HG02759 (cell line): Measurements from ENCODE around the gene EPN2.
"Not testable (repeated sequence)": the region's sequence is repeated elsewhere in the genome, so short reads cannot be mapped to it uniquely, and the experiment has no call there.

ENCODE experiments used
- ATAC-seq: cut with Tn5 transposase; IDR thresholded peaks from one replicate; pipeline ENCODE4 v1.9.1; 2021; ENCODE audit warnings: mild to moderate bottlenecking, moderate library complexity; ENCODE audit not compliant: unreplicated experiment

The EPN2 gene

GRCh38 chr17:19237139-19237388 lies at the start of gene EPN2:
Gene EPN2 (plus strand): TSS chr17:19237366. CDS start chr17:19283120, 45,754 bp downstream.
- ATAC-seq, result not testable (repeated sequence)

GRCh38 chr17:19187883-19188869 lies 49.0 kb upstream of the EPN2 start:
- peak; percentile 16 for ATAC-seq

DNA sequence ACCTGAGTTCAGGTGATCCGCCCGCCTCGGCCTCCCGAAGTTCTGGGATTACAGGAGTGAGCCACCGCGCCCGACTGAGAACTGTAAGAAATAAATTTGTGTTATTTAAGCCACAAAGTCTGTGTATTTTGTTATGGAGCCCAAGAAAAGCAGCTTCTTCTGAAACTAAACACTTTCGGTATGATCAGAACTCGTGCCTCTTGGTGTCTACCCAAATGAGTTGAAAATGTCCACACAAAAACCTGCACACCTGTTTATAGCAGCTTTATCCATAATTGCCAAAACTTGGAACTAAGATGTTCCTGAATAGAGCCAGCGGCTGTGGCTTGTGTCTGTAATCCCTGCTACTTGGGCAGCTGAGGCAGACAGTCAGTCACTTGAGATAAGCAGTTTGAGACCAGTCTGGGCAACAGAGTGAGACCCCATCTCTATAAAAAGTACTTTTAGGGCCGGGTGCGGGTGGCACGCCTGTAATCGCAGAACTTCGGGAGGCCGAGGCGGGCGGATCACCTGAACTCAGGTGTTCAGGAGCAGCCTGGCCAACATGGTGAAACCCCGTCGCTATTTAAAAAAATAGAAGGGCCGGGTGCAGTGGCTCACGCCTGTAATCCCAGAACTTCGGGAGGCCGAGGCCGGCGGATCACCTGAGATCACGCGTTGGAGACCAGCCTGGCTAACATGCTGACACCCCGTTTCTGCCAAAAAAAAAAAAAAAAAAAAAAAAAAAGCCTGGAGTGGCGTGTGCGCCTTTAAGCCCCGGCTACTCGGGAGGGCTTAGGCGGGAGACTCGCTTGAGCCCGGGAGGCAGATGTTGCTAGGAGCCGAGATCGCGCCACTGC lies 48.1 kb upstream of the EPN2 start:
- peak; percentile 63 for ATAC-seq

- not testable (repeated sequence) for ATAC-seq
Observed at GRCh38 chr17:19189781-19190405, 47.3 kb upstream of the EPN2 start.

- ATAC-seq, result peak; percentile 91
Observed at GRCh38 chr17:19196382-19197204, 40.6 kb upstream of the EPN2 start.

DNA sequence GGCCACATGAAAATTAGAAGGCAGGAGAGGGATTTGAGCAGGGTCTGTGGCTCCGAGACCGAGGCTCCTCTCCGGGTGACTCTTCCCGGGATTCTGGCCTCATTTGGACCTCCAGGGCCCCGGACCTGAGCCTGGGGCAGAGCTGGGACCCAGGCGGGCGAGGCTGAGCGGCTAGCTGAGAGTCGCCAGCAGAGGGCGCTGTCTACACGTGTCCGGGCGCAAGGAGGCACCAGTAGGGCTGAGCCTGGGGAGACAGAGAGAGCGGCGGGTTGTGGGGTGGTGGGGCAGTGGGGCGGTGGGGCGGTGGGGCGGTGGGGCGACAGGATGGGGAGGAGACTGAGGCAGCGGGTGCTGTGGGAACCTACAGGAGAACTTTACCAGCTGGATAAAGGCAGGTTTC lies 34.7 kb upstream of the EPN2 start:
- peak; percentile 70 for ATAC-seq

GRCh38 chr17:19203429-19203828 lies 33.7 kb upstream of the EPN2 start:
- not testable (repeated sequence) for ATAC-seq

GRCh38 chr17:19215074-19215860 lies 21.9 kb upstream of the EPN2 start:
- not testable (repeated sequence) for ATAC-seq

DNA sequence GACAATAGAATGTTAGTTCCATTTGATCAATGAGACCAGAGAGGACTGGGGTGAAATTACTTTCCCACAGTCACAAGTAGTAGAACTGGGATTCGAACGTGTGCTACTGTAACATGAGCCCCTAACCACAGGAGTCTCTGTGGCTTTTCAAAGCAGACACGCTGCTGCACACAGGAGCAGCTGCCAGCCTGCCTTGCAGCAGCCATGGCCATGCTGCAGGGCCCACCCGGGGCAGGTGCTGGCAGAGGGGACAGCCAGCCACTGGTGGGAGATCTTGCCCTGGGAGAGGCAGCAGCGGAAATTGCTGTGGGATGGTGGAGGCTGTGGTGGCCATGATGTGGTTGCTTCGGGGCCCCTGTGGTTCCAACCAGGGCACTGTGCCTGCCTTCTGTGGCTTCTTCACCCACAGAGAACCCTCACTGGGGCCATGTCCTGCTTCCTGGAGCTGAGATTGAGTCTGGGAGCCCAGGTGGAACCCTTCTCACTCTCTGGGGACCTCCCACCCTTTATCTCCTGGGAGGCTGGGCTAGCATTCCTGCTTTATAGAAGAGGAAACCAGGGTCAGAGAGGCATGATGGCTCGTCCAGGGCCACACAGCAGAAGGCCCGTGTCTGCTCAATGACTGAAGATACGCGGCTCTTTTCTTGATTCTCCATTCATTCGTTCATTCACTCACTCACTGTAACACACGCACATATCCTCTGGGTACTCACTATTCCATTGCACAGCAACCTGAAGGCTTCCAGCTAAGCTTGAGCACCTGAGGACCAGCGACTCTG lies 20.8 kb upstream of the EPN2 start:
- peak; percentile 44 for ATAC-seq

GRCh38 chr17:19218914-19219313 lies 18.3 kb upstream of the EPN2 start:
- ATAC-seq, result not testable (repeated sequence)

GRCh38 chr17:19219384-19219783 lies 17.8 kb upstream of the EPN2 start:
- not testable (repeated sequence) for ATAC-seq

DNA sequence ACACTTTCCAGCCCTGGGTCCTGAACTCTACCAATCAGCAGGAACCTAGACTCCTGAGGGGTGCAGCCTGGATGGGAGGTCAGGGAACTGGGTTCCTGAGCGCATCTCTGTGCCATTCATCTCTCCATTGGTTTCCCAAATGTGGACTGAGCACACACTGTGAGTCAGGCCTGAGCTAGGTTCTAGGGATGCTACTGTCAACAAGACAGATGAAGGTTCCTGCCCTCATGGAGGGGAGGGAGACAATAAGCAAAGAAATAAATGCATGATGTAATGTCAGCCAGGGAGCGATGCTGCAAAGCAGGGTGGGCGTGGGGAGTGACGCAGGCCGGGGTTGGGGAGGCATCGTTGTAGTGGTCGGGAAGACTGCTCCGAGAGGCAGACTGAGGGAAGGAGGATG lies 17.0 kb upstream of the EPN2 start:
- ATAC-seq, result not testable (repeated sequence)

GRCh38 chr17:19226610-19227588 lies 10.3 kb upstream of the EPN2 start:
- ATAC-seq, result not testable (repeated sequence)

- not testable (repeated sequence) for ATAC-seq
Observed at GRCh38 chr17:19234676-19235075, 2.5 kb upstream of the EPN2 start.

- ATAC-seq, result peak; percentile 29
Observed at GRCh38 chr17:19236351-19237138, 621 bp upstream of the EPN2 start.

DNA sequence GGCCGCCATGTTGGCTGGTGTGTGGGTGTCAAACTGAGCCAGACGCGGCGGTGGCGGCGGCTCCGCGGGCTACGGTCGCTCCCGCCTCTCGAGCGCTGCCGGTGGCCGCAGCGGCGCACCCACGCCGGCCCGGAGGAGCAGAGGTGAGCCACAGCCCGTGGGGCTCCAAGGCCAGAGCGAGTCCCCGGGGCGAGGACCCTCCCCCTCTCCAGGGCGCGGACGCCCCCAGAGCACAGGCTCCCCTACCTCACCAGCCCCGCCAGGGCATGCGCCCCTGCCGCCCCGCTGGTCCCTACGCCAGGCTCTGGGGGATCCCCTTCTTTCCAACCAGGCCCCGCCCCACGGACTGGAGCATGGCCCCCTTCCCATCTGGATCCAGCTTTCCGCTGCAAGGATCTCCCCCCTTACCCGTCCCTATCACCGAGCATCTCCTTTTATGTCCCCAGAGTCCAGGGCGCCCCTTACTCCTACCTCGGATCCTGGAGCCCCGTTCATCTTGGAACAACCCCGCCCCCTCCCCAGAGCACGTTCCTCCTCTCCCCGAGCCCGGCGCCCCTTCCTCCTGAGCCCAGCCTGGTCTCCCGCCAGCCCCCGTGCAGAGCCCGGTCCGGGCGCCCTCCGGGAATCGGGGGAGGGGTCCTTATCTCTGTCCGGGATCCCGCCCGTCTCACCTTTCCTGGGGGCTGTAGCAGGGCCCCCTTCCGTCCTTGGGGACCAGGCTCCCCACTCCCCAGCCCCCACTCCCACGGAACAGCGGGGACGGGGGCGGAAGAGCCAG lies 412 bp downstream of the EPN2 start:
- ATAC-seq, result peak; percentile 78
